ENCODE data around the gene CYP39A1. TPM values are rescaled to one million over a fixed set of nuclear protein-coding genes. Genes with fewer than 3 reads are reported as not detected.

CYP39A1 gene
- total RNA-seq, 1 donor from 2014 or later = 2.1 TPM

GRCh38 chr6:46502486-46503119 lies 150.0 kb downstream of the CYP39A1 start:
- Mint-ChIP-seq H3K36me3 (ENCODE audit: low read depth) (no peaks in the 10 kb centered on the region), H3K27me3 (ENCODE audit: low read depth) (peaks cover 26% of the 10 kb centered on the region)

GRCh38 chr6:46501136-46502089 lies 151.2 kb downstream of the CYP39A1 start:
- H3K9me3 Mint-ChIP-seq = no peaks in the 10 kb centered on the region

More at GRCh38 chr6:46502486-46503119, 150.0 kb downstream of the CYP39A1 start:
- no peak for DNase-seq (ENCODE audit: low read depth, low spot score)
- H3K4me1 Mint-ChIP-seq = no peaks in the 10 kb centered on the region
- TF ChIP-seq CTCF (conservative IDR thresholded peaks at IDR 0.05) = no peak
- no peak overlapping the region for H3K27ac Mint-ChIP-seq (ENCODE audit: unreplicated experiment)
- H3K9me3 Mint-ChIP-seq = no peaks in the 10 kb centered on the region
- no peak overlapping the region for H3K4me3 Mint-ChIP-seq

GRCh38 chr6:46500382-46500781 lies 152.2 kb downstream of the CYP39A1 start:
- Mint-ChIP-seq H3K9me3 (no peaks in the 10 kb centered on the region), H3K36me3 (ENCODE audit: low read depth) (no peaks in the 10 kb centered on the region), H3K27me3 (ENCODE audit: low read depth) (peaks cover 37% of the 10 kb centered on the region), H3K27ac (ENCODE audit: unreplicated experiment) (no peak overlapping the region), H3K4me3 (no peak overlapping the region), H3K4me1 (no peaks in the 10 kb centered on the region)
- no peak for DNase-seq (ENCODE audit: low read depth, low spot score)
- no peak for TF ChIP-seq CTCF (conservative IDR thresholded peaks at IDR 0.05)

More at GRCh38 chr6:46501136-46502089, 151.2 kb downstream of the CYP39A1 start:
- Mint-ChIP-seq H3K27ac (ENCODE audit: unreplicated experiment) (no peak overlapping the region), H3K36me3 (ENCODE audit: low read depth) (no peaks in the 10 kb centered on the region), H3K4me3 (no peak overlapping the region), H3K4me1 (no peaks in the 10 kb centered on the region), H3K27me3 (ENCODE audit: low read depth) (peaks cover 31% of the 10 kb centered on the region)
- no peak for TF ChIP-seq CTCF (conservative IDR thresholded peaks at IDR 0.05)
- no peak for DNase-seq (ENCODE audit: low read depth, low spot score)

Other genes starting within 250 kb of the CYP39A1 start
- gene RCAN2, start 161.4 kb downstream of the CYP39A1 start, total RNA-seq = 3.6 TPM in 2 replicates
- gene SLC25A27, start 157 bp upstream of the CYP39A1 start, total RNA-seq = 5.8 and 8.4 TPM in 2 replicates
- 0.05 and 0.16 TPM in 2 replicates for gene TDRD6, start 35.1 kb upstream of the CYP39A1 start, total RNA-seq
- gene PLA2G7, start 82.6 kb upstream of the CYP39A1 start, total RNA-seq = 0.26 and 0.27 TPM in 2 replicates
- gene ANKRD66, start 94.1 kb upstream of the CYP39A1 start, total RNA-seq = not detected in 2 replicates
- gene MEP1A, start 140.6 kb upstream of the CYP39A1 start, total RNA-seq = not detected in 2 replicates